DOHH2 (cell line): ENCODE measurements around the gene RPP21.

Experiments
- H3F3A ChIP-seq: fragments of 200-600 bp; sonication (generic), shearing (Covaris generic); 2 replicates; pipeline ENCODE4 v1.6.0; 2016; ENCODE audit warnings: antibody characterized with exemption, mild to moderate bottlenecking; ENCODE audit not compliant: control insufficient read depth, insufficient read depth
- H3K27ac ChIP-seq: fragments of 200-600 bp; sonication (generic); 2 replicates; pipeline ENCODE4 v1.5.1; 2014; ENCODE audit warnings: low read depth, mild to moderate bottlenecking, low read length, moderate library complexity
- H3K27me3 ChIP-seq: fragments of 200-600 bp; sonication (generic); 2 replicates; pipeline ENCODE4 v1.6.1; 2014; ENCODE audit warnings: mild to moderate bottlenecking, low read length, mixed read lengths; ENCODE audit not compliant: control insufficient read depth
- H3K36me3 ChIP-seq: fragments of 200-600 bp; sonication (generic); 2 replicates; pipeline ENCODE4 v1.6.1; 2014; ENCODE audit warnings: mild to moderate bottlenecking, low read length, moderate library complexity, mixed read lengths; ENCODE audit not compliant: control insufficient read depth
- H3K4me1 ChIP-seq: fragments of 200-600 bp; sonication (generic); 2 replicates; pipeline ENCODE4 v1.6.1; 2014; ENCODE audit warnings: mild to moderate bottlenecking, low read length, mixed read lengths; ENCODE audit not compliant: control insufficient read depth
- H3K4me2 ChIP-seq: fragments of 200-600 bp; sonication (generic); 2 replicates; pipeline ENCODE4 v1.6.0; 2014; ENCODE audit warnings: mild to moderate bottlenecking, low read length, moderate library complexity
- H3K4me3 ChIP-seq: fragments of 200-600 bp; sonication (generic); 2 replicates; pipeline ENCODE4 v1.5.1; 2014; ENCODE audit warnings: mild to moderate bottlenecking, low read length, mixed read lengths
- H3K79me2 ChIP-seq: fragments of 200-600 bp; sonication (generic); 2 replicates; pipeline ENCODE4 v1.6.1; 2014; ENCODE audit warnings: mild to moderate bottlenecking, low read length, mixed read lengths; ENCODE audit not compliant: control insufficient read depth
- H3K9me2 ChIP-seq: fragments of 200-600 bp; sonication (generic); replicated peaks from 2 replicates; pipeline ENCODE4 v1.6.1; 2014; ENCODE audit warnings: mild to moderate bottlenecking, low read length, mixed read lengths; ENCODE audit not compliant: control insufficient read depth
- H3K9me3 ChIP-seq: fragments of 200-600 bp; sonication (generic); 2 replicates; pipeline ENCODE4 v1.6.1; 2014; ENCODE audit warnings: antibody characterized with exemption, low read length, mixed read lengths; ENCODE audit not compliant: control insufficient read depth, insufficient read depth
- H4K20me1 ChIP-seq: fragments of 200-600 bp; sonication (generic); 2 replicates; pipeline ENCODE4 v1.6.0; 2014; ENCODE audit warnings: low read depth, mild to moderate bottlenecking, antibody characterized with exemption, low read length, moderate library complexity; ENCODE audit not compliant: control insufficient read depth, insufficient read depth
- EZH2phosphoT487 ChIP-seq: fragments of 200-600 bp; sonication (generic); IDR thresholded peaks from 2 replicates; pipeline ENCODE4 v1.6.1; 2017; ENCODE audit warnings: borderline replicate concordance, mild to moderate bottlenecking, antibody characterized with exemption, low read length, moderate library complexity, mixed read lengths
- TF ChIP-seq, protein P1 (sequence below): fragments of 200-600 bp; sonication (generic); IDR thresholded peaks from one replicate; pipeline ENCODE4 v1.5.1; 2014; ENCODE audit warnings: antibody characterized with exemption, mild to moderate bottlenecking, low read depth, low read length; ENCODE audit not compliant: poor library complexity, severe bottlenecking

Gene RPP21

DNA sequence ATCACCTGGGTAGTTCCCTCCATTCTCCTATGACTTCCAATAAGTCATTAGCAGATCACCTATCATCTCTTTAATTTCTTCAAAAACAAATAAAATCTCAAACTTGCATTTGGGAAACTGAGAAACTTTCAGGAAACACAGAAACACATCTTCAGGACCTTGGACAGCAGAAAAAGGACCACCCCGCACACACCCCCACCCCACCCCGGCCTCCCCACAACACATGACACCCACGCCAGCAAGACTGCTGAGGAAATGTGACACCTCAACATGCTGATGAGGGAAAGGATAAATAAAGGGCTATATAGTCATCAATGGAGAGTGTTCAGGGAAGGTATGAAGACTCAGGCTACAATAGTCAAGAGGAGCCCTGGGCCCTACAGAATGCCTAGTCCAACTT is 33.9 kb upstream of the RPP21 start:
- Histone ChIP-seq H3F3A (no peaks in the 10 kb centered on the region), H3K4me1 (no peaks in the 10 kb centered on the region), H3K36me3 (peaks cover 79% of the 10 kb centered on the region), H3K79me2 (peaks cover 96% of the 10 kb centered on the region), H3K4me3 (no peak overlapping the region), H3K27ac (no peak overlapping the region), H3K9me3 (no peaks in the 10 kb centered on the region), H3K9me2 (no peaks in the 10 kb centered on the region), H3K4me2 (no peak overlapping the region), H3K27me3 (no peaks in the 10 kb centered on the region), H4K20me1 (peaks cover 18% of the 10 kb centered on the region; the same call in 1 of the 2 replicates)
- TF ChIP-seq, protein P1, sequence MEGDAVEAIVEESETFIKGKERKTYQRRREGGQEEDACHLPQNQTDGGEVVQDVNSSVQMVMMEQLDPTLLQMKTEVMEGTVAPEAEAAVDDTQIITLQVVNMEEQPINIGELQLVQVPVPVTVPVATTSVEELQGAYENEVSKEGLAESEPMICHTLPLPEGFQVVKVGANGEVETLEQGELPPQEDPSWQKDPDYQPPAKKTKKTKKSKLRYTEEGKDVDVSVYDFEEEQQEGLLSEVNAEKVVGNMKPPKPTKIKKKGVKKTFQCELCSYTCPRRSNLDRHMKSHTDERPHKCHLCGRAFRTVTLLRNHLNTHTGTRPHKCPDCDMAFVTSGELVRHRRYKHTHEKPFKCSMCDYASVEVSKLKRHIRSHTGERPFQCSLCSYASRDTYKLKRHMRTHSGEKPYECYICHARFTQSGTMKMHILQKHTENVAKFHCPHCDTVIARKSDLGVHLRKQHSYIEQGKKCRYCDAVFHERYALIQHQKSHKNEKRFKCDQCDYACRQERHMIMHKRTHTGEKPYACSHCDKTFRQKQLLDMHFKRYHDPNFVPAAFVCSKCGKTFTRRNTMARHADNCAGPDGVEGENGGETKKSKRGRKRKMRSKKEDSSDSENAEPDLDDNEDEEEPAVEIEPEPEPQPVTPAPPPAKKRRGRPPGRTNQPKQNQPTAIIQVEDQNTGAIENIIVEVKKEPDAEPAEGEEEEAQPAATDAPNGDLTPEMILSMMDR = no peak
- no peak for TF ChIP-seq EZH2phosphoT487

DNA sequence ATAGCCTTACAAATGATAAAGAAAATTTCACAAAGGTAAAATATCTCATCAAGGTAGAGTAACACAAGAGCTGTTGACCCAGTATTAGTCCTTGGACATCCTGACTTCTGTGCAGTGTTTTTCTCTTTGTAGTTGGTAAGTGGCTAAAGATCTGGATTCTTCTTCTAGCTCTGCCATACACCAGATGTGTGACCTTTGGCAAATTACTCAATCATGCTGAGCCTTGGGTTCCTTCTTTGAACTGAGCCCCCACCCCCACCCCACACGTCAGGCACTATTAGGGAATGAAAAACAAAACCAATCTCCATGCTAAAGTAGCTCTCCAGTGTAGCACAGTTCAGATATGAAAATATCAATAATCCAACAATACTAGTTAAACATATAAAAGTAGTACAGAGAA is 33.3 kb upstream of the RPP21 start:
- TF ChIP-seq EZH2phosphoT487 = no peak
- TF ChIP-seq, protein P1 = no peak
- Histone ChIP-seq H3K4me1 (no peaks in the 10 kb centered on the region), H3K27me3 (no peaks in the 10 kb centered on the region), H3K27ac (no peak overlapping the region), H4K20me1 (peaks cover 24% of the 10 kb centered on the region; the same call in 1 of the 2 replicates), H3K9me3 (no peaks in the 10 kb centered on the region), H3K4me3 (no peak overlapping the region), H3K9me2 (no peaks in the 10 kb centered on the region), H3K36me3 (peaks cover 80% of the 10 kb centered on the region), H3F3A (no peaks in the 10 kb centered on the region), H3K79me2 (peaks cover 96% of the 10 kb centered on the region), H3K4me2 (no peak overlapping the region)

DNA sequence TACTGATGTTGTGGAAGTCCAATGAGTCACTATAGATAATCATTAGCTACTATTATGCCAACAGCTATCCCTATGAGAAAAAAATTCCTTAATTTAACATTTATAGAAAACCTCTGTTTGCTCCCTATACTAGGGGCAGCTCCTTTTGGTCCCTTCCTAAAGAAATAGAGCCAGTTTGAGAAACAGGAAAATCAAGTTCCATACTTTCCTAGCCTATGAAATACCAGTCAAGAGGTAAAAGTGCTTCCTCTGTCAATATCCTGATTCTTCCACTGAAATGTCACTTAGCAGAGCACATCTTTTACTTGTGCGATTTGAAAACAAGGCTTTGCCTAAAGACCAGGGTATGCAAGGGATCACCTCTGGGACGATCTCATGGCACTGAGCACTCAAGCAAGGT is 32.7 kb upstream of the RPP21 start:
- no peaks in the 10 kb centered on the region for H3F3A ChIP-seq
- H3K9me2 ChIP-seq = no peaks in the 10 kb centered on the region
- no peaks in the 10 kb centered on the region for H3K27me3 ChIP-seq
- H3K4me2 ChIP-seq = no peak overlapping the region
- peaks cover 96% of the 10 kb centered on the region for H3K79me2 ChIP-seq
- no peak for TF ChIP-seq EZH2phosphoT487
- TF ChIP-seq, protein P1 = no peak
- no peaks in the 10 kb centered on the region for H3K4me1 ChIP-seq
- no peak overlapping the region for H3K27ac ChIP-seq
- H4K20me1 ChIP-seq = peaks cover 25% of the 10 kb centered on the region; the same call in 1 of the 2 replicates
- peaks cover 77% of the 10 kb centered on the region for H3K36me3 ChIP-seq
- no peak overlapping the region for H3K4me3 ChIP-seq
- no peaks in the 10 kb centered on the region for H3K9me3 ChIP-seq
